CD14-positive monocyte (primary cell): ENCODE measurements around the gene LRRTM4. TPM values are rescaled to one million over a fixed set of nuclear protein-coding genes. Genes with fewer than 3 reads are reported as not detected.

Source experiments
- DNase-seq, 3 donors: peaks; one replicate each; pipeline ENCODE4 v3.0.0-alpha.2; 2011 to 2022
- H2AFZ ChIP-seq: 2 replicates; pipeline ENCODE4 v1.6.0; 2012; ENCODE audit warnings: mild to moderate bottlenecking, low read depth, low read length, inconsistent platforms; ENCODE audit not compliant: insufficient read depth, poor library complexity, severe bottlenecking
- H3K27ac ChIP-seq, 2 donors: 1 replicate in 1 of 2; 2 replicates in 1 of 2; pipeline ENCODE4 v1.5.1; 2012 to 2013; ENCODE audit warnings: low read length in 2 of 2, control low read depth in 1 of 2, inconsistent platforms in 1 of 2, low read depth in 1 of 2, mild to moderate bottlenecking in 1 of 2
- H3K27me3 ChIP-seq, 2 donors: one replicate each; pipeline versions ENCODE4 v1.6.0 to v1.6.1; 2011 to 2013; ENCODE audit warnings: low read length in 2 of 2; ENCODE audit not compliant: control insufficient read depth in 2 of 2, insufficient read depth in 2 of 2
- H3K36me3 ChIP-seq, 2 donors: replicated peaks in 1 of 2; 1 replicate in 1 of 2; 2 replicates in 1 of 2; pipeline versions ENCODE4 v1.5.1 to v1.6.1; 2012 to 2013; ENCODE audit warnings: low read length in 2 of 2, control low read depth in 1 of 2, inconsistent platforms in 1 of 2, mild to moderate bottlenecking in 1 of 2; ENCODE audit not compliant: insufficient read depth in 2 of 2, control insufficient read depth in 1 of 2
- H3K4me1 ChIP-seq, 2 donors: 1 replicate in 1 of 2; 2 replicates in 1 of 2; pipeline versions ENCODE4 v1.5.1 to v1.6.1; 2012 to 2013; ENCODE audit warnings: low read length in 2 of 2, control low read depth in 1 of 2, inconsistent platforms in 1 of 2, mild to moderate bottlenecking in 1 of 2, moderate library complexity in 1 of 2; ENCODE audit not compliant: insufficient read depth in 2 of 2, control insufficient read depth in 1 of 2
- H3K4me2 ChIP-seq: replicated peaks from 2 replicates; pipeline ENCODE3; 2012; ENCODE audit warnings: low read length, moderate library complexity, mild to moderate bottlenecking; ENCODE audit not compliant: poor library complexity, severe bottlenecking; ENCODE audit errors: extremely low read depth
- H3K4me3 ChIP-seq, 3 experiments: fragments of 200-600 bp in 1 of 3; sonication (generic) in 1 of 3; replicated peaks in 1 of 3; 1 replicate in 2 of 3; 2 replicates in 1 of 3; pipeline ENCODE4 v1.5.1; 2011 to 2013; ENCODE audit warnings: low read length in 3 of 3, mild to moderate bottlenecking in 3 of 3, control low read depth in 2 of 3, low read depth in 2 of 3, inconsistent platforms in 1 of 3, moderate library complexity in 1 of 3
- H3K79me2 ChIP-seq: 2 replicates; pipeline ENCODE4 v1.6.0; 2012; ENCODE audit warnings: mild to moderate bottlenecking, control low read depth, inconsistent platforms, low read length, moderate library complexity; ENCODE audit not compliant: insufficient read depth
- H3K9ac ChIP-seq: 2 replicates; pipeline ENCODE4 v1.6.0; 2017; ENCODE audit warnings: low read length, mild to moderate bottlenecking; ENCODE audit not compliant: insufficient read depth, poor library complexity, severe bottlenecking
- H3K9me3 ChIP-seq, 2 donors: replicated peaks in 1 of 2; 1 replicate in 1 of 2; 2 replicates in 1 of 2; pipeline versions ENCODE4 v1.5.1 to v1.6.1; 2012 to 2013; ENCODE audit warnings: low read length in 2 of 2, control low read depth in 1 of 2; ENCODE audit not compliant: control insufficient read depth in 1 of 2, insufficient read depth in 1 of 2
- H4K20me1 ChIP-seq: 2 replicates; pipeline ENCODE4 v1.6.0; 2012; ENCODE audit warnings: mild to moderate bottlenecking, low read length, control low read depth, moderate library complexity; ENCODE audit not compliant: insufficient read depth
- H3K27ac Mint-ChIP-seq, 7 donors: one replicate each; pipeline ENCODE4 v1.8.0; 2020; ENCODE audit warnings: mild to moderate bottlenecking in 7 of 7, mixed read lengths in 7 of 7, moderate library complexity in 6 of 7, inconsistent platforms in 2 of 7
- H3K27me3 Mint-ChIP-seq, 3 donors: one replicate each; pipeline ENCODE4 v1.8.0; 2021 to 2022; ENCODE audit warnings: low read depth in 3 of 3, mild to moderate bottlenecking in 3 of 3, mixed read lengths in 3 of 3, moderate library complexity in 3 of 3, inconsistent platforms in 1 of 3
- H3K36me3 Mint-ChIP-seq, 2 donors: one replicate each; pipeline ENCODE4 v1.8.0; 2020; ENCODE audit warnings: mixed read lengths in 2 of 2, inconsistent platforms in 1 of 2, mild to moderate bottlenecking in 1 of 2
- H3K4me1 Mint-ChIP-seq: one replicate; pipeline ENCODE4 v1.8.0; 2020; ENCODE audit warnings: mild to moderate bottlenecking, mixed read lengths
- H3K4me3 Mint-ChIP-seq, 2 donors: one replicate each; pipeline ENCODE4 v1.8.0; 2020; ENCODE audit warnings: mild to moderate bottlenecking in 2 of 2, mixed read lengths in 2 of 2, moderate library complexity in 1 of 2
- H3K9me3 Mint-ChIP-seq, 7 donors: one replicate each; pipeline ENCODE4 v1.8.0; 2020 to 2022; ENCODE audit warnings: mixed read lengths in 7 of 7, mild to moderate bottlenecking in 6 of 7, moderate library complexity in 6 of 7, inconsistent platforms in 2 of 7
- WGBS: methylation state at CpG from one replicate; pipeline ENCODE4 v1.1.5; 2013; ENCODE audit warnings: missing lambda C conversion rate; ENCODE audit not compliant: insufficient coverage; 5-methylcytosine and 5-hydroxymethylcytosine counted together
- intact Hi-C, 2 donors: fragments of 100-400 bp; cut with micrococcal nuclease; formaldehyde crosslinking; loops; one replicate each; pipeline versions ENCODE4 v1.15.0 to v1.15.1; 2023
- polyA plus RNA-seq, 3 donors: library from polyadenylated mRNA; depleted of rRNA in 1 of 3; unstranded in 2 of 3; stranded (reverse) in 1 of 3; fragments of 300-500 nt in 2 of 3; fragments of >200 nt in 1 of 3; fragmentation: Illumina TruSeq in 2 of 3; gene quantifications; 1 replicate in 2 of 3; 2 replicates in 1 of 3; pipeline ENCODE4 v1.2.3, GENCODE V29; 2012 to 2021
- TF ChIP-seq, protein P1 (sequence below): fragments of 200-600 bp; IDR thresholded peaks from one replicate; pipeline ENCODE4 v1.8.0; 2022; ENCODE audit warnings: antibody characterized with exemption, mild to moderate bottlenecking

LRRTM4 gene
- polyA plus RNA-seq, 3 donors, result not detected

DNA sequence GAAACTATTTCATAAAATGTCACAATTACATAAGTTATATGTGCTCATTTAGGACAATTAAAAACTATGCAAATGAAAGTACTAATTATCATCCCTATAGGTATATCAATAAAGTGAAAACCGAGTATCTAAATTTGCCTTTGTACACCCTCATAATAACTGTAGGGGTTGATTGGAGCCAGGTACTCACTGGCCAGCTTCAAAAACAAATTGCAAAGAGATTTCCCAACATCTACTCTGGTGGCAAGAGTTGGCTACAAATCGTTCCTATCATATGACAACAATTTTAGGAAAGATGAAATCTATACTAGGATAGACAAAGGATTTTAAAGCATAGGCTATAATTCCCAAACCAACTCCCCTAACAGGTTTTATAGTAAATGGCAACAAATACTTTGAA lies 556.4 kb downstream of the LRRTM4 start:
- Histone ChIP-seq H3K4me3 (no peak overlapping the region), H3K4me1 (no peaks in the 10 kb centered on the region), H3K9ac (no peak overlapping the region), H3K27me3 (no peaks in the 10 kb centered on the region), H3K4me2 (no peak overlapping the region), H2AFZ (no peak overlapping the region), H3K36me3 (no peaks in the 10 kb centered on the region), H3K9me3 (no peaks in the 10 kb centered on the region), H3K27ac (no peak overlapping the region), H3K79me2 (no peaks in the 10 kb centered on the region), H4K20me1 (no peaks in the 10 kb centered on the region)
- Mint-ChIP-seq H3K27ac (no peak overlapping the region), H3K9me3 (no peaks in the 10 kb centered on the region), H3K27me3 (no peaks in the 10 kb centered on the region), H3K36me3 (no peaks in the 10 kb centered on the region), H3K4me1 (no peaks in the 10 kb centered on the region), H3K4me3 (no peak overlapping the region)
- WGBS, result no CpG with 5 or more reads among the region's 2 CpGs
- intact Hi-C loops, result no loop called here
- TF ChIP-seq, protein P1, sequence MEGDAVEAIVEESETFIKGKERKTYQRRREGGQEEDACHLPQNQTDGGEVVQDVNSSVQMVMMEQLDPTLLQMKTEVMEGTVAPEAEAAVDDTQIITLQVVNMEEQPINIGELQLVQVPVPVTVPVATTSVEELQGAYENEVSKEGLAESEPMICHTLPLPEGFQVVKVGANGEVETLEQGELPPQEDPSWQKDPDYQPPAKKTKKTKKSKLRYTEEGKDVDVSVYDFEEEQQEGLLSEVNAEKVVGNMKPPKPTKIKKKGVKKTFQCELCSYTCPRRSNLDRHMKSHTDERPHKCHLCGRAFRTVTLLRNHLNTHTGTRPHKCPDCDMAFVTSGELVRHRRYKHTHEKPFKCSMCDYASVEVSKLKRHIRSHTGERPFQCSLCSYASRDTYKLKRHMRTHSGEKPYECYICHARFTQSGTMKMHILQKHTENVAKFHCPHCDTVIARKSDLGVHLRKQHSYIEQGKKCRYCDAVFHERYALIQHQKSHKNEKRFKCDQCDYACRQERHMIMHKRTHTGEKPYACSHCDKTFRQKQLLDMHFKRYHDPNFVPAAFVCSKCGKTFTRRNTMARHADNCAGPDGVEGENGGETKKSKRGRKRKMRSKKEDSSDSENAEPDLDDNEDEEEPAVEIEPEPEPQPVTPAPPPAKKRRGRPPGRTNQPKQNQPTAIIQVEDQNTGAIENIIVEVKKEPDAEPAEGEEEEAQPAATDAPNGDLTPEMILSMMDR, result no peak
- DNase-seq, result no peak

DNA sequence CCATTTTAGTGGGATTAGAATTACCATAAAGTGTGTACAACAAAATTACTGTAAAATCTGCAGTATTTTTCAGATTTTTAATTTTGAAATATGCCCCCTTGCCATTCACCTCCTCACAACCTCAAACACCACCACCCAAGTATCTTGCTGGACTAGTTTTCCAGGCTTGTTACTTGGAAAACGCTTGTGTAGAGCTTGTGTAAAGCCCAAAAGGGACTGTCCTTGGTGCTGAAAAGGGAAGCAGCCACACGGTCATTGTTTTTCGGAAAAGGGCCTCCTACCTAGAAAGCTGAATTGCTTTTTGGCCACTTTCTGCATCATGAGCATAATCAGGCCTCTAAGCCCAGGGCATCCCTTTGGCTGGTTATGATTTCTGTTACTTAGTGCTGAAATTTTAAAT lies 563.4 kb downstream of the LRRTM4 start:
- intact Hi-C loops, result no loop called here
- Histone ChIP-seq H4K20me1 (no peaks in the 10 kb centered on the region), H3K27ac (no peak overlapping the region), H3K9me3 (no peaks in the 10 kb centered on the region), H3K4me2 (no peak overlapping the region), H3K9ac (no peak overlapping the region), H2AFZ (no peak overlapping the region), H3K79me2 (no peaks in the 10 kb centered on the region), H3K4me1 (no peaks in the 10 kb centered on the region), H3K4me3 (no peak overlapping the region), H3K27me3 (no peaks in the 10 kb centered on the region), H3K36me3 (no peaks in the 10 kb centered on the region)
- DNase-seq, result no peak
- Mint-ChIP-seq H3K27ac (no peak overlapping the region), H3K4me1 (no peaks in the 10 kb centered on the region), H3K27me3 (no peaks in the 10 kb centered on the region), H3K36me3 (no peaks in the 10 kb centered on the region), H3K9me3 (no peaks in the 10 kb centered on the region), H3K4me3 (no peak overlapping the region)
- WGBS, result 31% methylated on average over 3 of the region's 3 CpGs
- TF ChIP-seq, protein P1, result no peak
